HG02588 (cell line): Measurements from ENCODE around the gene EZH2.
A peak's percentile ranks its signal among the peaks of the same experiment; 100 is the strongest.

Experiments
- ATAC-seq: cut with Tn5 transposase; IDR thresholded peaks from one replicate; pipeline ENCODE4 v1.9.1; 2021; ENCODE audit warnings: mild to moderate bottlenecking, moderate library complexity; ENCODE audit not compliant: unreplicated experiment

The EZH2 gene

GRCh38 chr7:148901178-148901577, 17.1 kb upstream of the EZH2 start:
- ATAC-seq: no peak

GRCh38 chr7:148898845-148899484, 14.9 kb upstream of the EZH2 start:
- ATAC-seq: no peak

- no peak for ATAC-seq
Measured at GRCh38 chr7:148894591-148894990, 10.5 kb upstream of the EZH2 start.

GRCh38 chr7:148893071-148893470, 9.0 kb upstream of the EZH2 start:
- ATAC-seq: no peak

GRCh38 chr7:148888300-148888699, 4.2 kb upstream of the EZH2 start:
- no peak for ATAC-seq

- no peak for ATAC-seq
Measured at GRCh38 chr7:148886844-148887243, 2.8 kb upstream of the EZH2 start.

- peak; percentile 85 for ATAC-seq
Measured at GRCh38 chr7:148884299-148885022, 370 bp upstream of the EZH2 start.

GRCh38 chr7:148883266-148884048, 634 bp downstream of the EZH2 start:
- peak; percentile 25 for ATAC-seq

- no peak for ATAC-seq
Measured at GRCh38 chr7:148882841-148883265, 1.2 kb downstream of the EZH2 start.

- ATAC-seq: no peak
Measured at GRCh38 chr7:148882192-148882591, 1.9 kb downstream of the EZH2 start.

GRCh38 chr7:148878317-148878716, 5.8 kb downstream of the EZH2 start:
- ATAC-seq: no peak

GRCh38 chr7:148877517-148877916, 6.6 kb downstream of the EZH2 start:
- no peak for ATAC-seq

- ATAC-seq: no peak
Measured at GRCh38 chr7:148872188-148872587, 11.9 kb downstream of the EZH2 start.

- ATAC-seq: no peak
Measured at GRCh38 chr7:148871551-148871950, 12.5 kb downstream of the EZH2 start.

- ATAC-seq: no peak
Measured at GRCh38 chr7:148871030-148871429, 13.1 kb downstream of the EZH2 start.

GRCh38 chr7:148868378-148868674, 15.8 kb downstream of the EZH2 start:
- no peak for ATAC-seq

- no peak for ATAC-seq
Measured at GRCh38 chr7:148867596-148868377, 16.3 kb downstream of the EZH2 start.

GRCh38 chr7:148866362-148866761, 17.7 kb downstream of the EZH2 start:
- no peak for ATAC-seq

GRCh38 chr7:148865283-148865682, 18.8 kb downstream of the EZH2 start:
- ATAC-seq: no peak

- no peak for ATAC-seq
Measured at GRCh38 chr7:148863324-148863723, 20.8 kb downstream of the EZH2 start.

GRCh38 chr7:148862481-148862880, 21.6 kb downstream of the EZH2 start:
- no peak for ATAC-seq
